Measurements from ENCODE around the gene PSMC3IP. TPM values are rescaled to one million over a fixed set of nuclear protein-coding genes. Genes with fewer than 3 reads are reported as not detected.
A peak's percentile ranks its signal among the peaks of the same experiment; 100 is the strongest.
"Not testable (repeated sequence)": the region's sequence is repeated elsewhere in the genome, so short reads cannot be mapped to it uniquely, and the experiment has no call there.

The PSMC3IP gene
- total RNA-seq, 1 experiment from 2014 or later, result 31.9 TPM

- POLR2A ChIA-PET (ENCODE audit: low non-redundant PET), result no interaction called here
- TF ChIP-seq EZH2 (IDR thresholded peaks at IDR 0.05; ENCODE audit: borderline replicate concordance, low read depth, low read length, poor library complexity, severe bottlenecking), result no peak
- no peak for TF ChIP-seq CTCF (conservative IDR thresholded peaks at IDR 0.05; ENCODE audit: low read depth, low read length)
- intact Hi-C loops (cut with micrococcal nuclease; ENCODE audit: unreplicated experiment), result no loop called here
- CTCF ChIA-PET, result no interaction called here
- H3K27ac ChIP-seq (ENCODE audit: low read depth, low read length, poor library complexity, severe bottlenecking), result peak overlapping the region; percentile 82
- peak; percentile 71 for DNase-seq (ENCODE audit: low spot score)
- H3K4me1 ChIP-seq (ENCODE audit: insufficient read depth, low read length, poor library complexity, severe bottlenecking), result no peaks in the 10 kb centered on the region
- H3K36me3 ChIP-seq (ENCODE audit: insufficient read depth, low read length, poor library complexity, severe bottlenecking), result no peaks in the 10 kb centered on the region
- H3K27me3 ChIP-seq (replicated peaks; ENCODE audit: insufficient read depth, low read depth, low read length, poor library complexity), result no peaks in the 10 kb centered on the region
- BruUV-seq (replicated peaks), result TSS peak; percentile 66
- no peaks in the 10 kb centered on the region for H3K9me3 ChIP-seq (ENCODE audit: low read depth, low read length, poor library complexity, severe bottlenecking)
- peak overlapping the region; percentile 64 for H3K4me3 ChIP-seq (ENCODE audit: low read depth, low read length, poor library complexity, severe bottlenecking)
Observed at GRCh38 chr17:42554250-42555121, 23.0 kb downstream of the PSMC3IP start.

GRCh38 chr17:42553866-42554249, 23.7 kb downstream of the PSMC3IP start:
- Histone ChIP-seq H3K27me3 (replicated peaks; ENCODE audit: insufficient read depth, low read depth, low read length, poor library complexity) (no peaks in the 10 kb centered on the region), H3K9me3 (ENCODE audit: low read depth, low read length, poor library complexity, severe bottlenecking) (no peaks in the 10 kb centered on the region), H3K27ac (ENCODE audit: low read depth, low read length, poor library complexity, severe bottlenecking) (peak overlapping the region; percentile 82), H3K36me3 (ENCODE audit: insufficient read depth, low read length, poor library complexity, severe bottlenecking) (no peaks in the 10 kb centered on the region), H3K4me3 (ENCODE audit: low read depth, low read length, poor library complexity, severe bottlenecking) (peak overlapping the region; percentile 64), H3K4me1 (ENCODE audit: insufficient read depth, low read length, poor library complexity, severe bottlenecking) (no peaks in the 10 kb centered on the region)
- intact Hi-C loops (cut with micrococcal nuclease; ENCODE audit: unreplicated experiment), result no loop called here
- ChIA-PET CTCF (no interaction called here), POLR2A (ENCODE audit: low non-redundant PET) (no interaction called here)
- no TSS peak for BruUV-seq (replicated peaks)
- no peak for TF ChIP-seq CTCF (conservative IDR thresholded peaks at IDR 0.05; ENCODE audit: low read depth, low read length)
- no peak for TF ChIP-seq EZH2 (IDR thresholded peaks at IDR 0.05; ENCODE audit: borderline replicate concordance, low read depth, low read length, poor library complexity, severe bottlenecking)
- DNase-seq (ENCODE audit: low spot score), result no peak

- POLR2A ChIA-PET (ENCODE audit: low non-redundant PET), result no interaction called here
- no peak for TF ChIP-seq EZH2 (IDR thresholded peaks at IDR 0.05; ENCODE audit: borderline replicate concordance, low read depth, low read length, poor library complexity, severe bottlenecking)
- TF ChIP-seq CTCF (conservative IDR thresholded peaks at IDR 0.05; ENCODE audit: low read depth, low read length), result no peak
Observed at GRCh38 chr17:42553161-42553818, 24.2 kb downstream of the PSMC3IP start.

GRCh38 chr17:42552736-42553135, 24.8 kb downstream of the PSMC3IP start, which contains the start of gene HSD17B1:
Gene HSD17B1, plus strand, starts transcription at chr17:42552923. Its CDS starts 11 bp downstream, at chr17:42552934.
- CTCF ChIA-PET; H3K4me1 ChIP-seq (ENCODE audit: insufficient read depth, low read length, poor library complexity, severe bottlenecking); H3K9me3 ChIP-seq (ENCODE audit: low read depth, low read length, poor library complexity, severe bottlenecking); BruUV-seq (replicated peaks); H3K27me3 ChIP-seq (replicated peaks; ENCODE audit: insufficient read depth, low read depth, low read length, poor library complexity); H3K36me3 ChIP-seq (ENCODE audit: insufficient read depth, low read length, poor library complexity, severe bottlenecking); intact Hi-C loops (cut with micrococcal nuclease; ENCODE audit: unreplicated experiment); POLR2A ChIA-PET (ENCODE audit: low non-redundant PET); H3K27ac ChIP-seq (ENCODE audit: low read depth, low read length, poor library complexity, severe bottlenecking); DNase-seq (ENCODE audit: low spot score): not testable (repeated sequence)
- H3K4me3 ChIP-seq (ENCODE audit: low read depth, low read length, poor library complexity, severe bottlenecking), result peak within 1 kb of the TSS; percentile 64

More at GRCh38 chr17:42553161-42553818, 24.2 kb downstream of the PSMC3IP start:
- Histone ChIP-seq H3K27ac (ENCODE audit: low read depth, low read length, poor library complexity, severe bottlenecking) (no peak overlapping the region), H3K9me3 (ENCODE audit: low read depth, low read length, poor library complexity, severe bottlenecking) (no peaks in the 10 kb centered on the region), H3K4me3 (ENCODE audit: low read depth, low read length, poor library complexity, severe bottlenecking) (peak overlapping the region; percentile 64), H3K27me3 (replicated peaks; ENCODE audit: insufficient read depth, low read depth, low read length, poor library complexity) (no peaks in the 10 kb centered on the region), H3K36me3 (ENCODE audit: insufficient read depth, low read length, poor library complexity, severe bottlenecking) (no peaks in the 10 kb centered on the region), H3K4me1 (ENCODE audit: insufficient read depth, low read length, poor library complexity, severe bottlenecking) (no peaks in the 10 kb centered on the region)
- no peak for DNase-seq (ENCODE audit: low spot score)
- no TSS peak for BruUV-seq (replicated peaks)
- CTCF ChIA-PET, result no interaction called here
- intact Hi-C loops (cut with micrococcal nuclease; ENCODE audit: unreplicated experiment), result no loop called here
